ENCODE data around the gene PKD1.
"Not testable (repeated sequence)": the region's sequence is repeated elsewhere in the genome, so short reads cannot be mapped to it uniquely, and the experiment has no call there.

Gene PKD1

GRCh38 chr16:2122429-2122828, 13.3 kb downstream of the PKD1 start:
- no peak overlapping the region for H3K27ac ChIP-seq

GRCh38 chr16:2121853-2122252, 13.8 kb downstream of the PKD1 start:
- no peak overlapping the region for H3K27ac ChIP-seq
- TF ChIP-seq ZFX (IDR thresholded peaks at IDR 0.05; ENCODE audit: borderline replicate concordance) (no peak), CTCF (IDR thresholded peaks at IDR 0.05) (no peak)

More at GRCh38 chr16:2122429-2122828, 13.3 kb downstream of the PKD1 start:
- TF ChIP-seq CTCF (IDR thresholded peaks at IDR 0.05) (no peak), ZFX (IDR thresholded peaks at IDR 0.05; ENCODE audit: borderline replicate concordance) (no peak)

- H3K27ac ChIP-seq: not testable (repeated sequence)
These were observed 14.4 kb downstream of the PKD1 start for GRCh38 chr16:2121325-2121724.

- H3K27ac ChIP-seq: not testable (repeated sequence)
These were observed 17.6 kb downstream of the PKD1 start for GRCh38 chr16:2117960-2118722.

- not testable (repeated sequence) for H3K27ac ChIP-seq
These were observed 18.4 kb downstream of the PKD1 start for GRCh38 chr16:2117341-2117740.

- H3K27ac ChIP-seq: not testable (repeated sequence)
These were observed 19.3 kb downstream of the PKD1 start for GRCh38 chr16:2116428-2116827.

- TF ChIP-seq CTCF (IDR thresholded peaks at IDR 0.05) (no peak), ZFX (IDR thresholded peaks at IDR 0.05; ENCODE audit: borderline replicate concordance) (no peak)
- no peak overlapping the region for H3K27ac ChIP-seq
These were observed 20.1 kb downstream of the PKD1 start for GRCh38 chr16:2115591-2115973.

- H3K27ac ChIP-seq: not testable (repeated sequence)
These were observed 20.7 kb downstream of the PKD1 start for GRCh38 chr16:2114885-2115590.

GRCh38 chr16:2114225-2114624, 21.5 kb downstream of the PKD1 start:
- H3K27ac ChIP-seq: not testable (repeated sequence)

- not testable (repeated sequence) for H3K27ac ChIP-seq
These were observed 23.1 kb downstream of the PKD1 start for GRCh38 chr16:2112539-2113106.

GRCh38 chr16:2111412-2112335, 24.0 kb downstream of the PKD1 start:
- not testable (repeated sequence) for H3K27ac ChIP-seq

GRCh38 chr16:2111009-2111353, 24.7 kb downstream of the PKD1 start:
- H3K27ac ChIP-seq: not testable (repeated sequence)

- not testable (repeated sequence) for H3K27ac ChIP-seq
These were observed 25.2 kb downstream of the PKD1 start for GRCh38 chr16:2110332-2111008.

GRCh38 chr16:2109872-2110271, 25.8 kb downstream of the PKD1 start:
- H3K27ac ChIP-seq: not testable (repeated sequence)

GRCh38 chr16:2109271-2109580, 26.5 kb downstream of the PKD1 start:
- not testable (repeated sequence) for H3K27ac ChIP-seq
